ENCODE results near the gene KITLG.
"Not testable (repeated sequence)": the region's sequence is repeated elsewhere in the genome, so short reads cannot be mapped to it uniquely, and the experiment has no call there.

The KITLG gene

DNA sequence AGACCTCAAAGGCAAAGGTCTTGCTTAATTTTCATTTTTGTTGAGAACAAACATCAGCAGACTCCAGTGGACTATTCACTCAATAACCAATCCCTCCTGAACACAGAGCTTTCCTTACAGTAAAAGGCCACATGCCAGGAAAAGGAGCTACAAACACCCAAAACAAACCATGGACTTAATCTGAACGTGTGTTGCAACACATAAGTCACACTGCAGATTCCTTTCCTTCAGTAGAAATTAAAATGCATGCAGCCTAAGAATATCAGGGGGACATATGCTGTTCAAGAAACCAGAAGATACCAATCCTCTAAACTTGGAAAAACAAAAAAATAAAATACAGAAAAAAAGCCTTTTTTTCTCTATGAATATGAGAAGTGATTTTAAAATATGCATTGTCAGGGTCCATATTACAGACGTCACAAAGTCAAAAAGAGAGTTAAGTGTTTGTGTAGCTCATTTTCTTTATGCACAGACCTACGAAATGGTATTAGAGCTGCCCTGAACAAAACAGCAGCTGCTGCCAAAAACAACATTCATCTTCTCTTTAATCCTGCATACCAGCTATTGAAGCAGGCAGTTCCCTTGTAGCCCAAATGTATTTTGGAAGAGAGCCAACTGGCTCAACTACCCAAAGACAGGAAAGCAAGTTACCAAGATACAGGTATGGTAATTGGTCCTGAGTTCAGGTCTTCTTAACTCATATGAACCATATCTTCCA is 26.2 kb downstream of the KITLG start:
- Histone ChIP-seq H3K27me3 (no peaks in the 10 kb centered on the region), H3K4me3 (ENCODE audit: low read depth, low read length) (no peak overlapping the region)
- no peak for DNase-seq

GRCh38 chr12:88552610-88553079 is 27.6 kb downstream of the KITLG start:
- DNase-seq = no peak

More for the DNA sequence above, 26.2 kb downstream of the KITLG start:
- Histone ChIP-seq H3K9me3 (no peaks in the 10 kb centered on the region), H3K36me3 (no peaks in the 10 kb centered on the region), H3K4me1 (no peaks in the 10 kb centered on the region)
- TF ChIP-seq CTCF (IDR thresholded peaks at IDR 0.05; ENCODE audit: low read depth, low read length) = no peak

DNA sequence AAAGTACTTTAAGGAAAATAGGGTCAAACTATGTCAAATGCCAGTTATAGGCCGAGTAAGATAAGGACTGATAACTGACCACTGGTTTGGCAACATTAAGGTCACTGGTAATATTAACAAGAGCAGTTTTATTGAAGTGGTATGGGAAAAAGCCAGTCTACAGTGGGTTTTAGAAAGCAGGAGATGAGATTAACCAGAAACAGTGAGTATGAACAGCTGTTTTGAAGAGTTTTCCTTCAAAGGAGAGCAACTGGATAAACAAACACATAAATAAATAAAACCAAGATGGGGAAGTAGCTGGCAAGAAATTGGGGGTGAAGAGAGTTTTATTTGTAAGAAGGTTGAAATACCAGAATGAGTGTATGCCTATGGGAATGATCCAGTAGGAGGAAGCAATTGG is 30.3 kb downstream of the KITLG start:
- Histone ChIP-seq H3K9me3 (no peaks in the 10 kb centered on the region), H3K4me1 (no peaks in the 10 kb centered on the region), H3K27me3 (no peaks in the 10 kb centered on the region), H3K4me3 (ENCODE audit: low read depth, low read length) (no peak overlapping the region), H3K36me3 (no peaks in the 10 kb centered on the region)
- no peak for TF ChIP-seq CTCF (IDR thresholded peaks at IDR 0.05; ENCODE audit: low read depth, low read length)
- no peak for DNase-seq

More at GRCh38 chr12:88552610-88553079, 27.6 kb downstream of the KITLG start:
- H3K4me1 ChIP-seq = no peaks in the 10 kb centered on the region
- H3K36me3 ChIP-seq = no peaks in the 10 kb centered on the region
- H3K4me3 ChIP-seq (ENCODE audit: low read depth, low read length) = no peak overlapping the region
- H3K9me3 ChIP-seq = no peaks in the 10 kb centered on the region
- H3K27me3 ChIP-seq = no peaks in the 10 kb centered on the region
- TF ChIP-seq CTCF (IDR thresholded peaks at IDR 0.05; ENCODE audit: low read depth, low read length) = no peak

DNA sequence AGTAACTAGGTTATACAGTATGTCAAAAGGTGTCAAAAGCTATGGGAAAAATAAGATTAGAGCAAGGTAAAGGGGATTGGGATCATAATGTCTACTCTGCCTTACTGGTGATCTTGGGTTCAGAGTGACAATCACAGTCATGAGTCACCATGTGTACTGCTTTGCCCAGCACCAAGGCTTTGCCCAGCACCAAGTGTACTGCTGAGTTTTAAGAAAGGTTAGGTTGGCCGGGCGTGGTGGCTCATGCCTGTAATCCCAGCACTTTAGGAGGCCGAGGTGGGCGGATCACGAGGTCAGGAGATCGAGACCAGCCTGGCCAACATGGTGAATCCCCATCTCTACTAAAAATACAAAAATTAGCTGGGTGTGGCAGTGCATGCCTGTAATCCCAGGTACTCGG is 32.3 kb downstream of the KITLG start:
- not testable (repeated sequence) for H3K4me3 ChIP-seq (ENCODE audit: low read depth, low read length); H3K27me3 ChIP-seq; H3K36me3 ChIP-seq; H3K9me3 ChIP-seq; DNase-seq; H3K4me1 ChIP-seq

- Histone ChIP-seq H3K27me3 (no peaks in the 10 kb centered on the region), H3K4me1 (no peaks in the 10 kb centered on the region), H3K36me3 (no peaks in the 10 kb centered on the region), H3K4me3 (ENCODE audit: low read depth, low read length) (no peak overlapping the region), H3K9me3 (no peaks in the 10 kb centered on the region; the same call in 1 of the 2 replicates)
- no peak for TF ChIP-seq CTCF (IDR thresholded peaks at IDR 0.05; ENCODE audit: low read depth, low read length)
- DNase-seq = no peak
Observed at GRCh38 chr12:88546853-88547252, 33.4 kb downstream of the KITLG start.

DNA sequence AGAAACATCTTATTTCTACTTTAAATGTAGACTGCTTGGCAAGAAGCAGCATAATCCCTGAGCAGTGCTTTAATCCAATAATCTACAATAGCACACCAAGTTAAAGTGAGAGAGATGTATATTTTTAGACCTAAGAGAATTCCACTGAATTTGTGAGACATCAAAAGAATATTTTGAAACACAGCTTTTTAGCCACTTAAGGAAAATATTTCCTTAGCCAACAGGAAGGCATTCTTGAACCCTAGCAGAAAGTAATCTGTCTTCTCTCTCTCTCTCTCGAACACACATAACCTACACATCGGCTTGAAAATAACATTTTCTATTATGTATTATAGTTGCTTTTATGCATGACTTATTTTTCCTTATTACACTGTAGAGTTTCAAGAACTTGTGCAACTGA is 34.0 kb downstream of the KITLG start:
- Histone ChIP-seq H3K4me1 (no peaks in the 10 kb centered on the region), H3K4me3 (ENCODE audit: low read depth, low read length) (no peak overlapping the region), H3K36me3 (no peaks in the 10 kb centered on the region), H3K9me3 (no peaks in the 10 kb centered on the region; the same call in 1 of the 2 replicates), H3K27me3 (no peaks in the 10 kb centered on the region)
- no peak for DNase-seq
- no peak for TF ChIP-seq CTCF (IDR thresholded peaks at IDR 0.05; ENCODE audit: low read depth, low read length)

Data from BE2C (cell line).